GM12875 (cell line): ENCODE data around the gene KLRC4.
"Not testable (repeated sequence)": the region's sequence is repeated elsewhere in the genome, so short reads cannot be mapped to it uniquely, and the experiment has no call there.

Source experiments
- H3K4me3 ChIP-seq: one replicate; pipeline ENCODE4 v1.5.1; 2011; ENCODE audit warnings: low read depth, low read length, control low read depth
- TF ChIP-seq, protein P1 (sequence below): IDR thresholded peaks from 2 replicates; pipeline ENCODE4 v1.5.1; 2011; ENCODE audit warnings: low read depth, mild to moderate bottlenecking, control low read depth, inconsistent platforms, low read length, moderate library complexity, borderline replicate concordance; ENCODE audit not compliant: insufficient read depth

Gene KLRC4

DNA sequence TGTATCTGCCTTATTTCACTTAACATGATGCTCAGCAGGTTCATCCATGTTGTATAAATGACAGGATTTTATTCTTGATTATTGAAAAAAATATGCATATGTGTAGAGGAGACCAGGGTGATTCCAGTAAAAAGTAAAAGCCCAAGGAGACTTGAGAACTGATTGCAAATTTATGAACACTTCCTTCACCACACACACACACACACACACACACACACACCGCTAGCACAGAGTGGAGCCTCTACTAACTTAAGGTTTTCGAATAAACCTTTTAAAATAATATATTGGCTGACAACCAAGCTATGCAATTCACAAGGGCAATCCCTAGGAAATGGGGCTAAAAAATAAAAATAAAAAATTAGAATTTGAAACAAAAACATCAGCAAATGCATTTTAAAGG is 11.4 kb downstream of the KLRC4 start:
- TF ChIP-seq, protein P1, sequence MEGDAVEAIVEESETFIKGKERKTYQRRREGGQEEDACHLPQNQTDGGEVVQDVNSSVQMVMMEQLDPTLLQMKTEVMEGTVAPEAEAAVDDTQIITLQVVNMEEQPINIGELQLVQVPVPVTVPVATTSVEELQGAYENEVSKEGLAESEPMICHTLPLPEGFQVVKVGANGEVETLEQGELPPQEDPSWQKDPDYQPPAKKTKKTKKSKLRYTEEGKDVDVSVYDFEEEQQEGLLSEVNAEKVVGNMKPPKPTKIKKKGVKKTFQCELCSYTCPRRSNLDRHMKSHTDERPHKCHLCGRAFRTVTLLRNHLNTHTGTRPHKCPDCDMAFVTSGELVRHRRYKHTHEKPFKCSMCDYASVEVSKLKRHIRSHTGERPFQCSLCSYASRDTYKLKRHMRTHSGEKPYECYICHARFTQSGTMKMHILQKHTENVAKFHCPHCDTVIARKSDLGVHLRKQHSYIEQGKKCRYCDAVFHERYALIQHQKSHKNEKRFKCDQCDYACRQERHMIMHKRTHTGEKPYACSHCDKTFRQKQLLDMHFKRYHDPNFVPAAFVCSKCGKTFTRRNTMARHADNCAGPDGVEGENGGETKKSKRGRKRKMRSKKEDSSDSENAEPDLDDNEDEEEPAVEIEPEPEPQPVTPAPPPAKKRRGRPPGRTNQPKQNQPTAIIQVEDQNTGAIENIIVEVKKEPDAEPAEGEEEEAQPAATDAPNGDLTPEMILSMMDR = no peak
- H3K4me3 ChIP-seq = no peak overlapping the region

DNA sequence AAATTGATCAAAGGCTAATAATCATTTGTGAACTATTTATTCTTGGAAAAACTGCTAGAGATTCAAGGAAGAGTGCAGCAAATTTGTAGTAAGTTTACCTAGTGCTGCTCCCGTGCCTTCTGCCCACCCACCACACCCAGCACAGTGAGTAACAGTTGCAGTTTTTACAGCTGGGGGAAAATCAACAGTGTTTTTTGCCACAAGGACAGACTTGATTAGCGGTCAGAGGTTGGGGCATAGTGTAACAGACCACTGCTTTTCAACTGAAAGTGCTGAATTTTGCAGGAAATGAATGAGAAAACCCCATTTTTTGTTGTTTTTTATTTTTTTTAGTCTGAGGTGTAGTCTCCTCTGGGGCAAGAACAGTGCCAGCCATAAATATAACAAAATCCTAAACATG is 12.3 kb downstream of the KLRC4 start:
- H3K4me3 ChIP-seq = no peak overlapping the region
- TF ChIP-seq, protein P1 = no peak

DNA sequence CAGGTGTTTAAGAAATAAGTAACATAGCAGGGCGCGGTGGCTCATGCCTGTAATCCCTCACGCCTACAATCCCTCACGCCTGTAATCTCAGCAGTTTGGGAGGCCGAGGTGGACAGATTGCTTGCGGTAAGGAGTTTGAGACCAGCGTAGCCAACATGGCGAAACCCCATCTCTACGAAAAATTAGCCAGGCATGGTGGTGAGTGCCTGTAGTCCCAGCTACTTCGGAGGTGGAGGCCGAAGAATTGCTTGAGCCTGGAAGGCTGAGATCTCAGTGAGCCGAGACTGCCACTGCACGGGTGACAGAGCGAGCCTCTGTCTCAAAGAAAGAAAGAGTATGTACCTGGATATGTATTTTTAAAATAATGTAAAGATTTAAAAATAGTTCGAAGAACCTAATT is 13.4 kb downstream of the KLRC4 start:
- H3K4me3 ChIP-seq = not testable (repeated sequence)

DNA sequence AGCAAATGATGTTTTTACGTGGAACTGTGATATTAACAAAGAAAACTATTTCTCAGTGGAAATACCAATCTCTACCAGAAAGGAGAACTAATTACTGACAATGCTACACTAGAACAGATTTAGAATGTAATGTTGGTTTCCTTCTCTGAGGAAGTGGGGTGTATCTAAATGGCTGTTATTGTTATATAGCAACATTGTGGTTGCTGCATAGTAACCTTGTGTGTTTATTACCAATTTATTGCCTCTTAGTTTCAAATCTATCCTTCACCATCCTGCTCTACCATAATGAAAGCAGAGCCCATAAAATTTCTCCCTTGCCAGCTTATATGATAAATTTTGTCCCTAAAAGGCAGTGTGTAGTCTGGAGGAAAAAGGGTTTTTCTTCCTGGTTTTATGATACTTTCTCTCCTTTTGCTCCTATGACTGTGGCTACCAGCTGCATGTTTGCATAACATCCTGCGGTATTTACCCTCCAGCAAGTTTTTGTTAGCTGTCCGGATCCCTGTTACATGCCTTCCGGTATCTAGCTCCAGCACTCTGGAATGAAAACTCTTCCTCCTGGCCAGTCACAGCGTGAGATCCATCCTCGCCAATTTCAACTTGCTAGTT is 14.1 kb downstream of the KLRC4 start:
- no peak overlapping the region for H3K4me3 ChIP-seq
- TF ChIP-seq, protein P1 = no peak

DNA sequence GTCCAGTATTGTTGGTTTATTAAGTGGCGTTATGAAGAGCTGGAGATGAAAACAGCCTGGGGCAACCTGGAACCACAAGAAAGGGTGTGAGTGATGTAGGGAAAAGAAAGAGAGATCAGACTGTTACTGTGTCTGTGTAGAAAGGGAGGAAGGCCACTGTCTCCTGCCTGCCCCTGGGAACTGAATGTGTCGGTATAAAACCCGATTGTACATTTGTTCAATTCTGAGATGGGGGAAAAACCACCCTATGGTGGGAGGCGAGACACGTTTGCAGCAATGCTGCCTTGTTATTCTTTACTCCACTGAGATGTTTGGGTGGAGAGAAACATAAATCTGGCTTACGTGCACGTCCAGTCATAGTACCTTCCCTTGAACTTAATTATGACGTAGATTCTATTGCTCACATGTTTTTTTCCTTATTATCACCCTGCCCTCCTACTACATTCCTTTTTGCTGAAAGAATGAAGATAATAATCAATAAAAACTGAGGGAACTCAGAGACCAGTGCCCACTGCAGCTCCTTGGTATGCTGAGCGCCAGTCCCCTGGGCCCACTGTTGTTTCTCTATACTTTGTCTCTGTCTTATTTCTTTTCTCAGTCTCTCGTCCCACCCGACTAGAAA is 14.9 kb downstream of the KLRC4 start:
- not testable (repeated sequence) for H3K4me3 ChIP-seq

DNA sequence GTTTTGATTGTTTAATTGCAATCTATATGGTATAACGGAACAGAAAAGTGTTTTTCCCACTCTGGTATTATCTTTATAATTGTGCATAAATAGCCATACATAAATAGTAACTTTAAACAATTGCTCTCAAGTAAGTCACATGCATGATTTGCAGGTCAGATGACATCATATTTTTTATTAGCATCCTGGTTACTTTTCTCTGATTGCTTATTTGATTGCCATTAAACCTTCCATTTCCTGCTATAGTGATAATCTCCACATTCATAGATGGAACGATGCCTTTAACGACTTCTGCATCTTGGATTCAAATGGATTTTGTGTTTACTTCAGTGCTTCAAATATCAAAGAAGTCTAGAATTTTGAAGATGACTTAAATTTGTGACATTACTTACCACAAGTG is 16.3 kb downstream of the KLRC4 start:
- H3K4me3 ChIP-seq = no peak overlapping the region
- TF ChIP-seq, protein P1 = no peak

DNA sequence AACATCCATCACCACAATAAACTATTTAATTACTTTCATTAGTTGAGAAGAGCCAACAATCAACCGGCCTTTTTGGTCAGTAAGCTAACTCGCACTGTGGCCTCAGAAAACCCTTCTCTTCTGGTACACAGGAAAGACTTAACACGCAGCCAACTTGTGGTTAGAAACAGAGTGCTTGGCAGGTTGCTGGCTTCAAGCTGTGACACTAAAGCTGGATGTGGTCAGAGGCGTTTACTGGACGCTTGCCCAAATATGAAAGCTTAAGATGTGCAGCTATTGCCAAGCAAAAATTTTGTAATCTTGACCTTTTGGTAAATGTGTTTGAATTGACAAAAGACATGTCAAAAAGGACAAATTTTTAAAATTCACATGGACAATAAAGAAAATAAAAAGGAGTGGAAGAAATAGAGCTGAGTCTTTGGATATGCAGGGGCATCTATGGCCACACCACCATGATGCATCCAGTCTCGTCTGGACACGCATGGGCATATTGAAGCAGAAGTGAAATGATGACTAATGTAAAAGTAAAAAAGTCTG is 17.1 kb downstream of the KLRC4 start:
- no peak overlapping the region for H3K4me3 ChIP-seq
- TF ChIP-seq, protein P1 = no peak

DNA sequence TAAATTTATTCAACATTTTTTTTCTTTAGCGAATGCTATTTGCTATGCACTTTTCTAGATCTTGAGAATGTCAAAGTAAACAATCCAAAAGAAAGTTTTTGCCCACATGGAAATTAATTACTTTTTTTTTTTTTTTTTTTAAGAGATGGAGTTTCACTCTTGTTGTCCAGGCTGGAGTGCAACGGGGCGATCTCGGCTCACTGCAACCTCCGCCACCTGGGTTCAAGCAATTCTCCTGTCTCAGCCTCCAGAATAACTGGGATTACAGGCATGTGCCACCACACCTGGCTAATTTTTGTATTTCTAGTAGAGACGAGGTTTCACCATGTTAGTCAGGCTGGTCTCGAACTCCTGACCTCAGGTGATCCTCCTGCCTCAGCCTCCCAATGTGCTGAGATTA is 18.6 kb downstream of the KLRC4 start:
- H3K4me3 ChIP-seq = not testable (repeated sequence)

DNA sequence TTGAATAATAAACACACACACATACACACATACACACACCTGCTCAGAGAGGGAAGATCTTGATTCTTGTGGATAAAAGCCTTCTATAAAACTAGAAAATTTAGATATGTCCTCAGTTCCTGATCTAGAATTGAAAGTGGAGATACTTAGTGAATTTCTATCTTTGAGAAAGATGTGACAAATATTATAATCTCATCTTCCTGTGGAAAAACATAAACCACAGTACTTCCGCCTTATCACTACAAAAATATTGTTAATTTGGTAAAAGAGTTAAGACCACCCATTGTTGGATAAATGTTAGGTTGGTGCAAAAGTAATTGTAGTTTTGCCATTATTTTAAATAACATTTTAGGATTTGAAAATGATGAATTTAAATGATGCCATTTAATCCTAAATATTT is 19.7 kb downstream of the KLRC4 start, which contains the start of gene KLRK1:
Gene KLRK1 (minus strand): TSS at position 138 of the 400 bp plus-strand sequence. CDS start 1,231 bp downstream, outside the sequence.
- TF ChIP-seq, protein P1 = no peak
- H3K4me3 ChIP-seq = no peak within 1 kb of the TSS
